Neutrophil (primary cell): ENCODE results near the gene ERG28.

ENCODE experiments used
- H3K27ac ChIP-seq: fragments of 200-600 bp; sonication (generic); 2 replicates; pipeline ENCODE4 v1.5.1; 2016; ENCODE audit warnings: mild to moderate bottlenecking, moderate library complexity
- H3K27me3 ChIP-seq: fragments of 200-600 bp; sonication (generic); 2 replicates; pipeline ENCODE4 v1.6.0; 2016; ENCODE audit warnings: mild to moderate bottlenecking
- H3K36me3 ChIP-seq: fragments of 200-600 bp; sonication (generic); 2 replicates; pipeline ENCODE4 v1.5.1; 2017
- H3K4me1 ChIP-seq, 2 experiments: fragments of 200-600 bp in 1 of 2; sonication (generic) in 1 of 2; 1 replicate in 1 of 2; 2 replicates in 1 of 2; pipeline versions ENCODE4 v1.5.1 to v1.6.1; 2013 to 2016; ENCODE audit warnings: low read depth in 1 of 2, low read length in 1 of 2, mild to moderate bottlenecking in 1 of 2, moderate library complexity in 1 of 2; ENCODE audit not compliant: control insufficient read depth in 1 of 2, insufficient read depth in 1 of 2
- H3K4me3 ChIP-seq, 2 experiments: fragments of 200-600 bp in 1 of 2; sonication (generic) in 1 of 2; 1 replicate in 1 of 2; 2 replicates in 1 of 2; pipeline ENCODE4 v1.5.1; 2013 to 2016; ENCODE audit warnings: low read depth in 1 of 2, low read length in 1 of 2, mild to moderate bottlenecking in 1 of 2, moderate library complexity in 1 of 2
- H3K9me3 ChIP-seq: fragments of 200-600 bp; sonication (generic); 2 replicates; pipeline ENCODE4 v1.5.1; 2016
- CTCF ChIP-seq: fragments of 200-600 bp; sonication (generic); IDR thresholded peaks from 2 replicates; pipeline ENCODE4 v1.5.1; 2016; ENCODE audit warnings: antibody characterized with exemption

Gene ERG28

GRCh38 chr14:75626396-75626795 lies 34.3 kb downstream of the ERG28 start:
- TF ChIP-seq CTCF, result no peak
- Histone ChIP-seq H3K36me3 (no peaks in the 10 kb centered on the region), H3K4me1 (no peaks in the 10 kb centered on the region), H3K27ac (no peak overlapping the region), H3K9me3 (no peaks in the 10 kb centered on the region), H3K4me3 (no peak overlapping the region), H3K27me3 (no peaks in the 10 kb centered on the region)

GRCh38 chr14:75625034-75625433 lies 35.6 kb downstream of the ERG28 start:
- Histone ChIP-seq H3K9me3 (no peaks in the 10 kb centered on the region), H3K27ac (no peak overlapping the region), H3K36me3 (no peaks in the 10 kb centered on the region), H3K27me3 (no peaks in the 10 kb centered on the region), H3K4me3 (no peak overlapping the region), H3K4me1 (no peaks in the 10 kb centered on the region)
- TF ChIP-seq CTCF, result no peak

- Histone ChIP-seq H3K27me3 (no peaks in the 10 kb centered on the region), H3K4me3 (no peak overlapping the region), H3K4me1 (peaks cover 5 to 6% of the 10 kb centered on the region in 2 experiments), H3K27ac (no peak overlapping the region), H3K9me3 (no peaks in the 10 kb centered on the region), H3K36me3 (no peaks in the 10 kb centered on the region)
- TF ChIP-seq CTCF, result no peak
Observed at GRCh38 chr14:75619548-75619947, 41.1 kb downstream of the ERG28 start.

GRCh38 chr14:75615200-75615599 lies 45.5 kb downstream of the ERG28 start:
- Histone ChIP-seq H3K27ac (peak overlapping the region; percentile 51), H3K9me3 (no peaks in the 10 kb centered on the region), H3K4me1 (peaks cover 5 to 14% of the 10 kb centered on the region in 2 experiments), H3K4me3 (no peak overlapping the region), H3K27me3 (no peaks in the 10 kb centered on the region), H3K36me3 (no peaks in the 10 kb centered on the region)
- no peak for TF ChIP-seq CTCF

GRCh38 chr14:75614179-75614578 lies 46.5 kb downstream of the ERG28 start:
- peaks cover 5 to 14% of the 10 kb centered on the region in 2 experiments for H3K4me1 ChIP-seq
- no peaks in the 10 kb centered on the region for H3K36me3 ChIP-seq
- no peak overlapping the region for H3K4me3 ChIP-seq
- no peak for TF ChIP-seq CTCF
- H3K27ac ChIP-seq, result peak overlapping the region; percentile 36
- H3K9me3 ChIP-seq, result no peaks in the 10 kb centered on the region
- H3K27me3 ChIP-seq, result no peaks in the 10 kb centered on the region

- H3K9me3 ChIP-seq, result no peaks in the 10 kb centered on the region
- no peak for TF ChIP-seq CTCF
Observed at GRCh38 chr14:75612157-75612556, 48.5 kb downstream of the ERG28 start.

More at GRCh38 chr14:75612157-75612556, 48.5 kb downstream of the ERG28 start:
- no peaks in the 10 kb centered on the region for H3K27me3 ChIP-seq
- H3K4me1 ChIP-seq, result peaks cover 5 to 14% of the 10 kb centered on the region in 2 experiments
- H3K4me3 ChIP-seq, result no peak overlapping the region
- no peaks in the 10 kb centered on the region for H3K36me3 ChIP-seq
- H3K27ac ChIP-seq, result no peak overlapping the region
